H1 (cell line): ENCODE results near the gene FUBP3. TPM values are rescaled to one million over a fixed set of nuclear protein-coding genes. Genes with fewer than 3 reads are reported as not detected.

ENCODE experiments used
- CTCF ChIA-PET: fragments of 300-600 bp; sonication (Branson Sonifier 250); formaldehyde crosslinking; loops from one replicate; lab custom pipeline; 2021; ENCODE audit not compliant: partially characterized antibody; lab: Charles Lee
- POLR2A ChIA-PET: fragments of 300-600 bp; sonication (Branson Sonifier 250); formaldehyde crosslinking; loops from one replicate; lab custom pipeline; 2021; ENCODE audit warnings: inconsistent platforms; ENCODE audit not compliant: partially characterized antibody; lab: Charles Lee
- DNase-seq, 2 experiments: peaks; one replicate each; pipeline versions ENCODE4 v3.0.0 to v3.0.0-alpha.2; 2010 to 2022; ENCODE audit warnings: low spot score in 2 of 2, low read depth in 1 of 2, mixed read lengths in 1 of 2
- FAIRE-seq: peaks from 2 replicates; lab custom pipeline; 2011; peaks lifted over from hg19 to GRCh38; lab: Jason Lieb, UNC
- H2AFZ ChIP-seq: 2 replicates; pipeline ENCODE4 v1.8.1; 2012; ENCODE audit warnings: low read length, inconsistent platforms
- H2AK5ac ChIP-seq: 2 replicates; pipeline ENCODE4 v1.6.1; 2013; ENCODE audit warnings: low read depth, low read length
- H2BK120ac ChIP-seq: replicated peaks from 2 replicates; pipeline ENCODE3; 2013; ENCODE audit warnings: low read depth, low read length, inconsistent platforms
- H2BK12ac ChIP-seq: 2 replicates; pipeline ENCODE4 v1.6.1; 2013; ENCODE audit warnings: low read depth, low read length
- H2BK15ac ChIP-seq: 2 replicates; pipeline ENCODE4 v1.6.1; 2013; ENCODE audit warnings: low read length
- H2BK20ac ChIP-seq: 2 replicates; pipeline ENCODE4 v1.6.1; 2013; ENCODE audit warnings: low read length
- H2BK5ac ChIP-seq: 2 replicates; pipeline ENCODE4 v1.6.1; 2013; ENCODE audit warnings: low read depth, low read length
- H3K14ac ChIP-seq: 2 replicates; pipeline ENCODE4 v1.6.1; 2013; ENCODE audit warnings: inconsistent platforms; ENCODE audit not compliant: insufficient read length
- H3K18ac ChIP-seq: 2 replicates; pipeline ENCODE4 v1.6.1; 2013; ENCODE audit warnings: low read length; ENCODE audit errors: extremely low read depth
- H3K23ac ChIP-seq: 2 replicates; pipeline ENCODE4 v1.6.1; 2013; ENCODE audit warnings: inconsistent platforms; ENCODE audit not compliant: insufficient read length
- H3K23me2 ChIP-seq: 2 replicates; pipeline ENCODE4 v1.6.1; 2013; ENCODE audit warnings: low read depth, low read length
- H3K27ac ChIP-seq: 2 replicates; pipeline ENCODE4 v1.6.1; 2011; ENCODE audit warnings: low read depth, low read length, inconsistent platforms
- H3K27me3 ChIP-seq, 4 experiments: replicated peaks in 1 of 4; 1 replicate in 1 of 4; 2 replicates in 3 of 4; pipeline versions ENCODE4 v1.6.1 to v1.8.1; 2011 to 2013; ENCODE audit warnings: low read length in 3 of 4, mild to moderate bottlenecking in 3 of 4, inconsistent platforms in 2 of 4, mixed read lengths in 2 of 4, moderate library complexity in 1 of 4; ENCODE audit not compliant: control insufficient read depth in 3 of 4, insufficient read depth in 3 of 4; ENCODE audit errors: extremely low read depth in 1 of 4
- H3K36me3 ChIP-seq, 4 experiments: 2 replicates each; pipeline versions ENCODE4 v1.6.1 to v1.8.1; 2011 to 2013; ENCODE audit warnings: mild to moderate bottlenecking in 4 of 4, low read length in 3 of 4, moderate library complexity in 2 of 4, control low read depth in 1 of 4, inconsistent platforms in 1 of 4; ENCODE audit not compliant: insufficient read depth in 4 of 4, control insufficient read depth in 2 of 4
- H3K4ac ChIP-seq: replicated peaks from 2 replicates; pipeline ENCODE3; 2013; ENCODE audit warnings: low read length, low read depth, mixed read lengths, inconsistent platforms; ENCODE audit not compliant: insufficient read length
- H3K4me1 ChIP-seq, 4 experiments: replicated peaks in 1 of 4; 1 replicate in 1 of 4; 2 replicates in 3 of 4; pipeline versions ENCODE4 v1.6.1 to v1.8.1; 2011 to 2013; ENCODE audit warnings: low read length in 3 of 4, inconsistent platforms in 2 of 4, mixed read lengths in 1 of 4; ENCODE audit not compliant: insufficient read depth in 4 of 4, control insufficient read depth in 3 of 4
- H3K4me2 ChIP-seq, 2 experiments: 2 replicates each; pipeline versions ENCODE4 v1.6.1 to v1.8.1; 2011 to 2013; ENCODE audit warnings: low read depth in 2 of 2, low read length in 2 of 2, control low read depth in 1 of 2, inconsistent platforms in 1 of 2, mild to moderate bottlenecking in 1 of 2; ENCODE audit not compliant: insufficient read depth in 1 of 2
- H3K4me3 ChIP-seq, 4 experiments: fragments of 200-600, 300-600 bp in 1 of 4; sonication (generic), shearing (Covaris generic), sonication (Bioruptor Twin) in 1 of 4; 2 replicates each; pipeline versions ENCODE4 v1.5.1 to v1.8.1; 2011 to 2016; ENCODE audit warnings: low read length in 4 of 4, low read depth in 3 of 4, control low read depth in 2 of 4, inconsistent platforms in 2 of 4, mild to moderate bottlenecking in 2 of 4, mixed read lengths in 1 of 4, moderate library complexity in 1 of 4; ENCODE audit not compliant: insufficient read depth in 2 of 4; ENCODE audit errors: extremely low read depth in 1 of 4
- H3K56ac ChIP-seq: replicated peaks from 2 replicates; pipeline ENCODE3; 2013; ENCODE audit warnings: low read depth, mild to moderate bottlenecking, mixed read lengths, low read length, inconsistent platforms; ENCODE audit not compliant: insufficient read length
- H3K79me1 ChIP-seq: 2 replicates; pipeline ENCODE4 v1.6.1; 2013; ENCODE audit warnings: low read depth, low read length, control low read depth
- H3K79me2 ChIP-seq, 2 experiments: 2 replicates each; pipeline versions ENCODE4 v1.6.1 to v1.8.1; 2012 to 2013; ENCODE audit warnings: low read length in 2 of 2, mild to moderate bottlenecking in 2 of 2, inconsistent platforms in 1 of 2; ENCODE audit not compliant: insufficient read depth in 2 of 2, control insufficient read depth in 1 of 2
- H3K9ac ChIP-seq, 4 experiments: replicated peaks in 1 of 4; 1 replicate in 1 of 4; 2 replicates in 3 of 4; pipeline versions ENCODE4 v1.6.1 to v1.8.1; 2011 to 2013; ENCODE audit warnings: low read depth in 3 of 4, low read length in 3 of 4, control low read depth in 2 of 4, mild to moderate bottlenecking in 2 of 4, moderate library complexity in 2 of 4, inconsistent platforms in 1 of 4; ENCODE audit errors: extremely low read depth in 1 of 4
- H3K9me3 ChIP-seq, 2 experiments: 2 replicates each; pipeline versions ENCODE4 v1.6.1 to v1.8.1; 2012 to 2013; ENCODE audit warnings: mild to moderate bottlenecking in 2 of 2, moderate library complexity in 2 of 2, control low read depth in 1 of 2, inconsistent platforms in 1 of 2, low read depth in 1 of 2, low read length in 1 of 2, mixed read lengths in 1 of 2; ENCODE audit not compliant: insufficient read depth in 2 of 2
- H4K20me1 ChIP-seq, 2 experiments: replicated peaks in 1 of 2; 2 replicates each; pipeline versions ENCODE3 to v1.8.1; 2011 to 2013; ENCODE audit warnings: inconsistent platforms in 2 of 2, low read length in 2 of 2, mild to moderate bottlenecking in 1 of 2; ENCODE audit not compliant: insufficient read depth in 2 of 2, control insufficient read depth in 1 of 2
- H4K5ac ChIP-seq: 2 replicates; pipeline ENCODE4 v1.6.1; 2013; ENCODE audit warnings: low read length, low read depth, mixed read lengths, inconsistent platforms; ENCODE audit not compliant: insufficient read length
- H4K8ac ChIP-seq: 2 replicates; pipeline ENCODE4 v1.8.0; 2013; ENCODE audit warnings: mild to moderate bottlenecking, moderate library complexity, low read length, inconsistent platforms; ENCODE audit not compliant: insufficient read depth; ENCODE audit errors: extremely low read depth
- H4K91ac ChIP-seq: replicated peaks from 2 replicates; pipeline ENCODE3; 2013; ENCODE audit warnings: low read length, mixed read lengths, inconsistent platforms; ENCODE audit not compliant: insufficient read length
- EGR1 ChIP-seq: IDR thresholded peaks from 2 replicates; pipeline ENCODE4 v1.6.1; 2011; ENCODE audit warnings: low read depth, low read length, borderline replicate concordance
- KDM5A ChIP-seq: fragments of 200-600 bp; IDR thresholded peaks from 2 replicates; pipeline ENCODE4 v1.7.1; 2012; ENCODE audit warnings: mild to moderate bottlenecking, low read length, inconsistent platforms, mixed read lengths
- WGBS, 2 experiments: shearing (Covaris generic) in 1 of 2; methylation state at CpG; one replicate each; pipeline versions ENCODE4 v1.1.6 to v1.1.7; 2013 to 2015; ENCODE audit warnings: low lambda C conversion rate in 2 of 2, mixed read lengths in 2 of 2, inconsistent platforms in 1 of 2, low coverage in 1 of 2, missing lambda C conversion rate in 1 of 2; ENCODE audit not compliant: insufficient replicate concordance in 2 of 2, insufficient coverage in 1 of 2, insufficient read length in 1 of 2; ENCODE audit errors: extremely low coverage in 1 of 2, missing lambda C conversion rate in 1 of 2; 5-methylcytosine and 5-hydroxymethylcytosine counted together
- polyA plus RNA-seq, 7 experiments: library from polyadenylated mRNA; depleted of rRNA in 3 of 7; stranded (reverse) in 5 of 7; unstranded in 2 of 7; fragments of >200 nt in 5 of 7; fragments of 200-250 nt in 2 of 7; gene quantifications; 1 replicate in 5 of 7; 2 replicates in 1 of 7; 4 replicates in 1 of 7; pipeline versions ENCODE4 v1.2.1 to v1.2.3, GENCODE V29; 2011 to 2013; ENCODE audit warnings: missing spikeins in 2 of 7, mixed read lengths in 2 of 7
- total RNA-seq: library from RNA; stranded (reverse); fragmentation: NEBNext Ultra II Directional; extraction: Animal tissue kit (Norgen Biotek cat#: 25700); gene quantifications from 2 replicates; pipeline ENCODE4 v1.2.1, GENCODE V29; 2021

The FUBP3 gene
- total and polyA plus RNA-seq, 2 of the 8 experiments (the other 6 are each of a cell fraction or from before 2014, with no cell fraction given) = 23.7 to 76.4 TPM

DNA sequence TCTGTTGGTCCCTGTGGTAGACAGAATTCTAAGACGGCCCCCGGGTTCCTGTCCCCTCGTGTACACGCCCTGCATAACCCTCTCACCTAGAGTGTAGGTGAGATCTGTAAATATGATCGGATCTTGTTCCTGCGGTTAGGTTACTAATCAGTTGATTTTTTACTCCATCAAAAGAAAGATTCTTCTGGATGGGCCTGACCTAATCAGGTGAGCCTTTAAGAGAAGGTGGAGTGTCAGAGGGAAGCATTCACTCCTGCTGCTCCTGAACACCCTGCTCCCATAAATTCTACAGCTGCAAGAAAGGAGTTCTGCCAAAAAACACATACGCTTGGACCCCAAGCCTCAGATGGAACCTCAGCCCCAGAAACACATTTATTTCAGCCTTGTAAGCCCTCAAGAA is 15.6 kb upstream of the FUBP3 start:
- no peak for DNase-seq
- H3K36me3 ChIP-seq = no peaks in the 10 kb centered on the region
- no peak overlapping the region for H4K8ac ChIP-seq
- H2AK5ac ChIP-seq = no peak overlapping the region
- no peaks in the 10 kb centered on the region for H3K23me2 ChIP-seq
- no peak overlapping the region for H2BK15ac ChIP-seq
- no peaks in the 10 kb centered on the region for H3K9me3 ChIP-seq
- no peak overlapping the region; the same call in 1 of the 2 replicates for H3K18ac ChIP-seq
- no peak overlapping the region for H4K91ac ChIP-seq
- H3K56ac ChIP-seq = no peak overlapping the region
- H3K9ac ChIP-seq = no peak overlapping the region
- no peak for FAIRE-seq
- H3K27me3 ChIP-seq = no peaks in the 10 kb centered on the region; a peak in 1 of 7 replicates
- H3K4me2 ChIP-seq = no peak overlapping the region
- ChIA-PET POLR2A (no interaction called here), CTCF (interaction anchor here (1.4 kb wide), 1 partner anchor 101 kb away, joined by 3 read pairs; no protein-coding TSS in a partner anchor)
- no peak overlapping the region for H3K23ac ChIP-seq
- TF ChIP-seq EGR1 (no peak), KDM5A (no peak)
- WGBS, 2 experiments = 90% methylated on average over 7 of the region's 7 CpGs; no CpG with 5 or more reads in 1 of the 2 experiments
- H2BK20ac ChIP-seq = no peak overlapping the region
- H3K4me1 ChIP-seq = no peaks in the 10 kb centered on the region
- no peak overlapping the region for H3K4ac ChIP-seq
- H2BK5ac ChIP-seq = no peak overlapping the region
- no peak overlapping the region for H3K27ac ChIP-seq
- H4K5ac ChIP-seq = no peak overlapping the region
- no peaks in the 10 kb centered on the region for H4K20me1 ChIP-seq
- H2BK12ac ChIP-seq = no peak overlapping the region
- H3K79me2 ChIP-seq = no peaks in the 10 kb centered on the region
- H3K4me3 ChIP-seq = no peak overlapping the region
- no peak overlapping the region for H2BK120ac ChIP-seq
- no peak overlapping the region for H2AFZ ChIP-seq
- no peak overlapping the region for H3K14ac ChIP-seq
- no peaks in the 10 kb centered on the region for H3K79me1 ChIP-seq
